ENCODE data around the gene SNX18. TPM values are rescaled to one million over a fixed set of nuclear protein-coding genes. Genes with fewer than 3 reads are reported as not detected.
"Not testable (repeated sequence)": the region's sequence is repeated elsewhere in the genome, so short reads cannot be mapped to it uniquely, and the experiment has no call there.

The SNX18 gene
- total and polyA plus RNA-seq, 2 experiments from 2014 or later: 4.7 to 33.0 TPM

DNA sequence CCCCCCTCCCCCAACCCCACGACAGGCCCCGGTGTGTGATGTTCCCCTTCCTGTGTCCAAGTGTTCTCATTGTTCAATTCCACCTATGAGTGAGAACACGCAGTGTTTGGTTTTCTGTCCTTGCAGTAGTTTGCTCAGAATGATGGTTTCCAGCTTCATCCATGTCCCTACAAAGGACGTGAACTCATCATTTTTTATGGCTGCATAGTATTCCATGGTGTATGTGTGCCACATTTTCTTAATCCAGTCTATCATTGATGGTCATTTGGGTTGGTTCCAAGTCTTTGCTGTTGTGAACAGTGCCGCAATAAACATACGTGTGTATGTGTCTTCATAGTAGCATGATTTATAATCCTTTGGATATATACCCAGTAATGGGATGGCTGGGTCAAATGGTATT lies 18.8 kb downstream of the SNX18 start:
- H3K27ac Mint-ChIP-seq; H4K20me1 ChIP-seq (replicated peaks; ENCODE audit: insufficient read depth); ATAC-seq; H3K36me3 Mint-ChIP-seq (ENCODE audit: low read depth); DNase-seq (ENCODE audit: low spot score); H3K9me2 ChIP-seq (ENCODE audit: insufficient read depth); H3K4me3 ChIP-seq; H3K4me2 ChIP-seq; H3K27ac ChIP-seq (ENCODE audit: low read depth); H3K4me3 Mint-ChIP-seq; H3K27me3 ChIP-seq (ENCODE audit: insufficient read depth); H3K9me3 Mint-ChIP-seq; H3K36me3 ChIP-seq (ENCODE audit: insufficient read depth); H3F3A ChIP-seq (replicated peaks; ENCODE audit: low read depth); H2AFZ ChIP-seq; H3K27me3 Mint-ChIP-seq (ENCODE audit: insufficient read depth, low read depth, poor library complexity): not testable (repeated sequence)
- Histone ChIP-seq H3K4me1 (ENCODE audit: insufficient read depth) (peaks cover 14% of the 10 kb centered on the region), H3K79me2 (replicated peaks; ENCODE audit: insufficient read depth) (peaks cover 95% of the 10 kb centered on the region)
- peaks cover 15% of the 10 kb centered on the region for H3K4me1 Mint-ChIP-seq

DNA sequence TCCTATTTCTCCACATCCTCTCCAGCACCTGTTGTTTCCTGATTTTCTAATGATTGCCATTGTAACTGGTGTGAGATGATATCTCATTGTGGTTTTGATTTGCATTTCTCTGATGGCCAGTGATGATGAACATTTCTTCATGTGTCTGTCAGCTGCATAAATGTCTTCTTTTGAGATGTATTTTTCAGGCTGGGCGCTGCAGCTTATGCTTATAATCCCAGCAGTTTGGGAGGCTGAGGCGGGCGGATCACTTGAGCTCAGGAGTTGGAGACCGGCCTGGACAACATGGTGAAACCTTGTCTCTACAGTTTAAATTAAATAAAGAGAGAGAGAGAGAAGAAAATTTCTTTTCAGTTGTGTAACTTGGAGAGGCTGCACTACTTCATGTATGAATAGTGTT lies 19.3 kb downstream of the SNX18 start:
- not testable (repeated sequence) for H3K4me2 ChIP-seq; H3K27ac ChIP-seq (ENCODE audit: low read depth); H3K9me2 ChIP-seq (ENCODE audit: insufficient read depth); ATAC-seq; H3K4me3 ChIP-seq; H3K36me3 Mint-ChIP-seq (ENCODE audit: low read depth); H3K36me3 ChIP-seq (ENCODE audit: insufficient read depth); H2AFZ ChIP-seq; H3K4me3 Mint-ChIP-seq; H3F3A ChIP-seq (replicated peaks; ENCODE audit: low read depth); H3K27me3 Mint-ChIP-seq (ENCODE audit: insufficient read depth, low read depth, poor library complexity); H3K27me3 ChIP-seq (ENCODE audit: insufficient read depth); H3K9me3 Mint-ChIP-seq; H3K27ac Mint-ChIP-seq; DNase-seq (ENCODE audit: low spot score); H4K20me1 ChIP-seq (replicated peaks; ENCODE audit: insufficient read depth)
- Histone ChIP-seq H3K4me1 (ENCODE audit: insufficient read depth) (peaks cover 14% of the 10 kb centered on the region), H3K79me2 (replicated peaks; ENCODE audit: insufficient read depth) (peaks cover 91% of the 10 kb centered on the region)
- H3K4me1 Mint-ChIP-seq: peaks cover 14% of the 10 kb centered on the region

DNA sequence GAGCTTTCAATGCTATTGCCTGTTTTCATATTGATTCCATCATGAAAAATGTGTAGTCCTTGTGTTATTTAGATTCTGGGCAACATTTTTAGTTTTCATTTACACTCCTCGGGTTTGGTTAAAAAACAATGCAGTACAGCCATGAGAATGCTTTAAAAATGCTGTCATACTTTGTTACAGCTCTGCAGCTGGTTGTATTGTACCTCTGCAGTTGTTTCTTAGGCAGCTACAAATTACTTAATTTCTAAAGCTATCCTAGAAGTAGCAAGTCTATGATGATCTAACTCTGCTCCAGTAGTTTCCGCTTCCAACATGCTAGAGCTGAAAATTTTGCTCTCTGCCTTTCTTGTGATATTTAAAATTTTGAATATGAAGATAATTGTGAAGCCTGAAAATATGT lies 20.2 kb downstream of the SNX18 start:
- Histone ChIP-seq H3F3A (replicated peaks; ENCODE audit: low read depth) (no peaks in the 10 kb centered on the region), H3K27ac (ENCODE audit: low read depth) (no peak overlapping the region), H3K4me3 (no peak overlapping the region), H3K27me3 (ENCODE audit: insufficient read depth) (no peaks in the 10 kb centered on the region), H3K4me2 (no peak overlapping the region), H2AFZ (no peak overlapping the region), H3K9me2 (ENCODE audit: insufficient read depth) (no peaks in the 10 kb centered on the region), H4K20me1 (replicated peaks; ENCODE audit: insufficient read depth) (0 out of 2 replicates have a peak, but pooled peaks cover 3% of the 10 kb centered on the region), H3K36me3 (ENCODE audit: insufficient read depth) (no peaks in the 10 kb centered on the region), H3K4me1 (ENCODE audit: insufficient read depth) (peaks cover 14% of the 10 kb centered on the region), H3K79me2 (replicated peaks; ENCODE audit: insufficient read depth) (peaks cover 89% of the 10 kb centered on the region)
- H3K4me3 Mint-ChIP-seq: no peak overlapping the region
- peaks cover 6% of the 10 kb centered on the region; the same call in 2 of the 3 replicates for H3K36me3 Mint-ChIP-seq (ENCODE audit: low read depth)
- ATAC-seq (no peak), DNase-seq (ENCODE audit: low spot score) (no peak)
- H3K27me3 Mint-ChIP-seq (ENCODE audit: insufficient read depth, low read depth, poor library complexity): no peaks in the 10 kb centered on the region
- peaks cover 20% of the 10 kb centered on the region for H3K4me1 Mint-ChIP-seq
- H3K27ac Mint-ChIP-seq: no peak overlapping the region
- no peaks in the 10 kb centered on the region for H3K9me3 Mint-ChIP-seq
- TF ChIP-seq NANOG (IDR thresholded peaks at IDR 0.05; ENCODE audit: borderline replicate concordance) (no peak), ZNF331 (CRISPR knock-in tag; IDR thresholded peaks at IDR 0.05; ENCODE audit: low read depth) (no peak)
- TF ChIP-seq, protein P1, sequence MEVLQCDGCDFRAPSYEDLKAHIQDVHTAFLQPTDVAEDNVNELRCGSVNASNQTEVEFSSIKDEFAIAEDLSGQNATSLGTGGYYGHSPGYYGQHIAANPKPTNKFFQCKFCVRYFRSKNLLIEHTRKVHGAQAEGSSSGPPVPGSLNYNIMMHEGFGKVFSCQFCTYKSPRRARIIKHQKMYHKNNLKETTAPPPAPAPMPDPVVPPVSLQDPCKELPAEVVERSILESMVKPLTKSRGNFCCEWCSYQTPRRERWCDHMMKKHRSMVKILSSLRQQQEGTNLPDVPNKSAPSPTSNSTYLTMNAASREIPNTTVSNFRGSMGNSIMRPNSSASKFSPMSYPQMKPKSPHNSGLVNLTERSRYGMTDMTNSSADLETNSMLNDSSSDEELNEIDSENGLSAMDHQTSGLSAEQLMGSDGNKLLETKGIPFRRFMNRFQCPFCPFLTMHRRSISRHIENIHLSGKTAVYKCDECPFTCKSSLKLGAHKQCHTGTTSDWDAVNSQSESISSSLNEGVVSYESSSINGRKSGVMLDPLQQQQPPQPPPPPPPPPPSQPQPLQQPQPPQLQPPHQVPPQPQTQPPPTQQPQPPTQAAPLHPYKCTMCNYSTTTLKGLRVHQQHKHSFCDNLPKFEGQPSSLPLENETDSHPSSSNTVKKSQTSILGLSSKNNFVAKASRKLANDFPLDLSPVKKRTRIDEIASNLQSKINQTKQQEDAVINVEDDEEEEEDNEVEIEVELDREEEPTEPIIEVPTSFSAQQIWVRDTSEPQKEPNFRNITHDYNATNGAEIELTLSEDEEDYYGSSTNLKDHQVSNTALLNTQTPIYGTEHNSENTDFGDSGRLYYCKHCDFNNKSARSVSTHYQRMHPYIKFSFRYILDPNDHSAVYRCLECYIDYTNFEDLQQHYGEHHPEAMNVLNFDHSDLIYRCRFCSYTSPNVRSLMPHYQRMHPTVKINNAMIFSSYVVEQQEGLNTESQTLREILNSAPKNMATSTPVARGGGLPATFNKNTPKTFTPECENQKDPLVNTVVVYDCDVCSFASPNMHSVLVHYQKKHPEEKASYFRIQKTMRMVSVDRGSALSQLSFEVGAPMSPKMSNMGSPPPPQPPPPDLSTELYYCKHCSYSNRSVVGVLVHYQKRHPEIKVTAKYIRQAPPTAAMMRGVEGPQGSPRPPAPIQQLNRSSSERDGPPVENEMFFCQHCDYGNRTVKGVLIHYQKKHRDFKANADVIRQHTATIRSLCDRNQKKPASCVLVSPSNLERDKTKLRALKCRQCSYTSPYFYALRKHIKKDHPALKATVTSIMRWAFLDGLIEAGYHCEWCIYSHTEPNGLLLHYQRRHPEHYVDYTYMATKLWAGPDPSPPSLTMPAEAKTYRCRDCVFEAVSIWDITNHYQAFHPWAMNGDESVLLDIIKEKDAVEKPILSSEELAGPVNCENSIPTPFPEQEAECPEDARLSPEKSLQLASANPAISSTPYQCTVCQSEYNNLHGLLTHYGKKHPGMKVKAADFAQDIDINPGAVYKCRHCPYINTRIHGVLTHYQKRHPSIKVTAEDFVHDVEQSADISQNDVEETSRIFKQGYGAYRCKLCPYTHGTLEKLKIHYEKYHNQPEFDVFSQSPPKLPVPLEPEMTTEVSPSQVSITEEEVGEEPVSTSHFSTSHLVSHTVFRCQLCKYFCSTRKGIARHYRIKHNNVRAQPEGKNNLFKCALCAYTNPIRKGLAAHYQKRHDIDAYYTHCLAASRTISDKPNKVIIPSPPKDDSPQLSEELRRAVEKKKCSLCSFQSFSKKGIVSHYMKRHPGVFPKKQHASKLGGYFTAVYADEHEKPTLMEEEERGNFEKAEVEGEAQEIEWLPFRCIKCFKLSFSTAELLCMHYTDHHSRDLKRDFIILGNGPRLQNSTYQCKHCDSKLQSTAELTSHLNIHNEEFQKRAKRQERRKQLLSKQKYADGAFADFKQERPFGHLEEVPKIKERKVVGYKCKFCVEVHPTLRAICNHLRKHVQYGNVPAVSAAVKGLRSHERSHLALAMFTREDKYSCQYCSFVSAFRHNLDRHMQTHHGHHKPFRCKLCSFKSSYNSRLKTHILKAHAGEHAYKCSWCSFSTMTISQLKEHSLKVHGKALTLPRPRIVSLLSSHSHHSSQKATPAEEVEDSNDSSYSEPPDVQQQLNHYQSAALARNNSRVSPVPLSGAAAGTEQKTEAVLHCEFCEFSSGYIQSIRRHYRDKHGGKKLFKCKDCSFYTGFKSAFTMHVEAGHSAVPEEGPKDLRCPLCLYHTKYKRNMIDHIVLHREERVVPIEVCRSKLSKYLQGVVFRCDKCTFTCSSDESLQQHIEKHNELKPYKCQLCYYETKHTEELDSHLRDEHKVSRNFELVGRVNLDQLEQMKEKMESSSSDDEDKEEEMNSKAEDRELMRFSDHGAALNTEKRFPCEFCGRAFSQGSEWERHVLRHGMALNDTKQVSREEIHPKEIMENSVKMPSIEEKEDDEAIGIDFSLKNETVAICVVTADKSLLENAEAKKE (CRISPR knock-in tag; IDR thresholded peaks at IDR 0.05): no peak
- TF ChIP-seq, protein P2, sequence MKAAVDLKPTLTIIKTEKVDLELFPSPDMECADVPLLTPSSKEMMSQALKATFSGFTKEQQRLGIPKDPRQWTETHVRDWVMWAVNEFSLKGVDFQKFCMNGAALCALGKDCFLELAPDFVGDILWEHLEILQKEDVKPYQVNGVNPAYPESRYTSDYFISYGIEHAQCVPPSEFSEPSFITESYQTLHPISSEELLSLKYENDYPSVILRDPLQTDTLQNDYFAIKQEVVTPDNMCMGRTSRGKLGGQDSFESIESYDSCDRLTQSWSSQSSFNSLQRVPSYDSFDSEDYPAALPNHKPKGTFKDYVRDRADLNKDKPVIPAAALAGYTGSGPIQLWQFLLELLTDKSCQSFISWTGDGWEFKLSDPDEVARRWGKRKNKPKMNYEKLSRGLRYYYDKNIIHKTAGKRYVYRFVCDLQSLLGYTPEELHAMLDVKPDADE (IDR thresholded peaks at IDR 0.05): no peak
- TF ChIP-seq, protein P3, sequence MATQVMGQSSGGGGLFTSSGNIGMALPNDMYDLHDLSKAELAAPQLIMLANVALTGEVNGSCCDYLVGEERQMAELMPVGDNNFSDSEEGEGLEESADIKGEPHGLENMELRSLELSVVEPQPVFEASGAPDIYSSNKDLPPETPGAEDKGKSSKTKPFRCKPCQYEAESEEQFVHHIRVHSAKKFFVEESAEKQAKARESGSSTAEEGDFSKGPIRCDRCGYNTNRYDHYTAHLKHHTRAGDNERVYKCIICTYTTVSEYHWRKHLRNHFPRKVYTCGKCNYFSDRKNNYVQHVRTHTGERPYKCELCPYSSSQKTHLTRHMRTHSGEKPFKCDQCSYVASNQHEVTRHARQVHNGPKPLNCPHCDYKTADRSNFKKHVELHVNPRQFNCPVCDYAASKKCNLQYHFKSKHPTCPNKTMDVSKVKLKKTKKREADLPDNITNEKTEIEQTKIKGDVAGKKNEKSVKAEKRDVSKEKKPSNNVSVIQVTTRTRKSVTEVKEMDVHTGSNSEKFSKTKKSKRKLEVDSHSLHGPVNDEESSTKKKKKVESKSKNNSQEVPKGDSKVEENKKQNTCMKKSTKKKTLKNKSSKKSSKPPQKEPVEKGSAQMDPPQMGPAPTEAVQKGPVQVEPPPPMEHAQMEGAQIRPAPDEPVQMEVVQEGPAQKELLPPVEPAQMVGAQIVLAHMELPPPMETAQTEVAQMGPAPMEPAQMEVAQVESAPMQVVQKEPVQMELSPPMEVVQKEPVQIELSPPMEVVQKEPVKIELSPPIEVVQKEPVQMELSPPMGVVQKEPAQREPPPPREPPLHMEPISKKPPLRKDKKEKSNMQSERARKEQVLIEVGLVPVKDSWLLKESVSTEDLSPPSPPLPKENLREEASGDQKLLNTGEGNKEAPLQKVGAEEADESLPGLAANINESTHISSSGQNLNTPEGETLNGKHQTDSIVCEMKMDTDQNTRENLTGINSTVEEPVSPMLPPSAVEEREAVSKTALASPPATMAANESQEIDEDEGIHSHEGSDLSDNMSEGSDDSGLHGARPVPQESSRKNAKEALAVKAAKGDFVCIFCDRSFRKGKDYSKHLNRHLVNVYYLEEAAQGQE (IDR thresholded peaks at IDR 0.05; ENCODE audit: unreplicated experiment): no peak

Measured in GM23338 (cell line).